CD4-positive, alpha-beta T cell treated with Interleukin-6 at 100 ng/mL for 8 hours (primary cell): ENCODE measurements around the gene MAST4.
"Not testable (repeated sequence)": the region's sequence is repeated elsewhere in the genome, so short reads cannot be mapped to it uniquely, and the experiment has no call there.

Experiments used
- DNase-seq: peaks from one replicate; pipeline ENCODE4 v3.0.0-alpha.2; 2020; ENCODE audit warnings: mixed read lengths, low spot score

The MAST4 gene

DNA sequence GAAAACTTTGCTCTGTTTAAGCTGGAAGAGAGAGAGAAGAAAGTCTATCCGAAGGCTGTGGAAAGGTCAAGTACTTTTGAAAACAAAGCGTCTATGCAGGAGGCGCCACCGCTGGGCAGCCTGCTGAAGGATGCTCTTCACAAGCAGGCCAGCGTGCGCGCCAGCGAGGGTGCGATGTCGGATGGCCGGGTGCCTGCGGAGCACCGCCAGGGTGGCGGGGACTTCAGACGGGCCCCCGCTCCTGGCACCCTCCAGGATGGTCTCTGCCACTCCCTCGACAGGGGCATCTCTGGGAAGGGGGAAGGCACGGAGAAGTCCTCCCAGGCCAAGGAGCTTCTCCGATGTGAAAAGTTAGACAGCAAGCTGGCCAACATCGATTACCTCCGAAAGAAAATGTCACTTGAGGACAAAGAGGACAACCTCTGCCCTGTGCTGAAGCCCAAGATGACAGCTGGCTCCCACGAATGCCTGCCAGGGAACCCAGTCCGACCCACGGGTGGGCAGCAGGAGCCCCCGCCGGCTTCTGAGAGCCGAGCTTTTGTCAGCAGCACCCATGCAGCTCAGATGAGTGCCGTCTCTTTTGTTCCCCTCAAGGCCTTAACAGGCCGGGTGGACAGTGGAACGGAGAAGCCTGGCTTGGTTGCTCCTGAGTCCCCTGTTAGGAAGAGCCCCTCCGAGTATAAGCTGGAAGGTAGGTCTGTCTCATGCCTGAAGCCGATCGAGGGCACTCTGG is 567.8 kb downstream of the MAST4 start:
- DNase-seq = no peak

DNA sequence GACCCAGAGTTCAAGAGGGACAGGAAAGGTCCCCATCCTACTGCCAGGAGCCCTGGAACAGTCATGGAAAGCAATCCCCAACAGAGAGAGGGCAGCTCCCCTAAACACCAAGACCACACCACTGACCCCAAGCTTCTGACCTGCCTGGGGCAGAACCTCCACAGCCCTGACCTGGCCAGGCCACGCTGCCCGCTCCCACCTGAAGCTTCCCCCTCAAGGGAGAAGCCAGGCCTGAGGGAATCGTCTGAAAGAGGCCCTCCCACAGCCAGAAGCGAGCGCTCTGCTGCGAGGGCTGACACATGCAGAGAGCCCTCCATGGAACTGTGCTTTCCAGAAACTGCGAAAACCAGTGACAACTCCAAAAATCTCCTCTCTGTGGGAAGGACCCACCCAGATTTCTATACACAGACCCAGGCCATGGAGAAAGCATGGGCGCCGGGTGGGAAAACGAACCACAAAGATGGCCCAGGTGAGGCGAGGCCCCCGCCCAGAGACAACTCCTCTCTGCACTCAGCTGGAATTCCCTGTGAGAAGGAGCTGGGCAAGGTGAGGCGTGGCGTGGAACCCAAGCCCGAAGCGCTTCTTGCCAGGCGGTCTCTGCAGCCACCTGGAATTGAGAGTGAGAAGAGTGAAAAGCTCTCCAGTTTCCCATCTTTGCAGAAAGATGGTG is 568.8 kb downstream of the MAST4 start:
- no peak for DNase-seq

DNA sequence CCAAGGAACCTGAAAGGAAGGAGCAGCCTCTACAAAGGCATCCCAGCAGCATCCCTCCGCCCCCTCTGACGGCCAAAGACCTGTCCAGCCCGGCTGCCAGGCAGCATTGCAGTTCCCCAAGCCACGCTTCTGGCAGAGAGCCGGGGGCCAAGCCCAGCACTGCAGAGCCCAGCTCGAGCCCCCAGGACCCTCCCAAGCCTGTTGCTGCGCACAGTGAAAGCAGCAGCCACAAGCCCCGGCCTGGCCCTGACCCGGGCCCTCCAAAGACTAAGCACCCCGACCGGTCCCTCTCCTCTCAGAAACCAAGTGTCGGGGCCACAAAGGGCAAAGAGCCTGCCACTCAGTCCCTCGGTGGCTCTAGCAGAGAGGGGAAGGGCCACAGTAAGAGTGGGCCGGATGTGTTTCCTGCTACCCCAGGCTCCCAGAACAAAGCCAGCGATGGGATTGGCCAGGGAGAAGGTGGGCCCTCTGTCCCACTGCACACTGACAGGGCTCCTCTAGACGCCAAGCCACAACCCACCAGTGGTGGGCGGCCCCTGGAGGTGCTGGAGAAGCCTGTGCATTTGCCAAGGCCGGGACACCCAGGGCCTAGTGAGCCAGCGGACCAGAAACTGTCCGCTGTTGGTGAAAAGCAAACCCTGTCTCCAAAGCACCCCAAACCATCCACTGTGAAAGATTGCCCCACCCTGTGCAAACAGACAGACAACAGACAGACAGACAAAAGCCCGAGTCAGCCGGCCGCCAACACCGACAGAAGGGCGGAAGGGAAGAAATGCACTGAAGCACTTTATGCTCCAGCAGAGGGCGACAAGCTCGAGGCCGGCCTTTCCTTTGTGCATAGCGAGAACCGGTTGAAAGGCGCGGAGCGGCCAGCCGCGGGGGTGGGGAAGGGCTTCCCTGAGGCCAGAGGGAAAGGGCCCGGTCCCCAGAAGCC is 569.6 kb downstream of the MAST4 start:
- DNase-seq = peak; percentile 80

DNA sequence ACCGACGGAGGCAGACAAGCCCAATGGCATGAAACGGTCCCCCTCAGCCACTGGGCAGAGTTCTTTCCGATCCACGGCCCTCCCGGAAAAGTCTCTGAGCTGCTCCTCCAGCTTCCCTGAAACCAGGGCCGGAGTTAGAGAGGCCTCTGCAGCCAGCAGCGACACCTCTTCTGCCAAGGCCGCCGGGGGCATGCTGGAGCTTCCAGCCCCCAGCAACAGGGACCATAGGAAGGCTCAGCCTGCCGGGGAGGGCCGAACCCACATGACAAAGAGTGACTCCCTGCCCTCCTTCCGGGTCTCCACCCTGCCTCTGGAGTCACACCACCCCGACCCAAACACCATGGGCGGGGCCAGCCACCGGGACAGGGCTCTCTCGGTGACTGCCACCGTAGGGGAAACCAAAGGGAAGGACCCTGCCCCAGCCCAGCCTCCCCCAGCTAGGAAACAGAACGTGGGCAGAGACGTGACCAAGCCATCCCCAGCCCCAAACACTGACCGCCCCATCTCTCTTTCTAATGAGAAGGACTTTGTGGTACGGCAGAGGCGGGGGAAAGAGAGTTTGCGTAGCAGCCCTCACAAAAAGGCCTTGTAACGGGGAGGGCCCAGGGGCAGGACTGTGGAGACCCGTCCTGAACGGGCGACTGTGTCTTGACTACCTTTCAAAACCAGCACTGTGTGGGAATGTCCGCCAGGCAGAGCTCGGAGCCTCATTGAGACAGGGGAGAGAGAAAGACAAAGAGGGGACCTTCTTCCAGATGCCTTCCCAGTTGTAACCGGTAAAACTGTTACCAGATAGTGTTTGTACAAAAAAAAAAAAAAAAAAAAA is 570.5 kb downstream of the MAST4 start:
- DNase-seq = peak; percentile 75

DNA sequence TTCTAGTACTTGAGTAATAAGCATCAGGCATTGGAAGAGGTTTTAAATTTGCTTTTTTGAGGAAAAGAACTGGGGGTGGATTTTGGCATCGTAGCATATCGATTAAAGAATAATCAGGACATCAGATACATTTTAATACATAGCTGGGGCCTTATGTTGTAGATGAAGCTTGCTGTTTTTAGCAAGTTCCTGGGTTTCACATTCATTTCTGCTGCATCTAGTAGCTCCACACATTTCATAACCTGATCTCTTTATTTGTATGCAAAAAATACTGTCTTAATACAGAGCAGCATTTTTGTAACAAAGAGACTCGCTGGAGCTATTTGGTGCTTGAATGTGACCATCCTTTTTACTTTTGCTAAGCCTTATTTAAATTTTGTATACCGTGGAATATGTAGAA is 571.9 kb downstream of the MAST4 start:
- DNase-seq = no peak

DNA sequence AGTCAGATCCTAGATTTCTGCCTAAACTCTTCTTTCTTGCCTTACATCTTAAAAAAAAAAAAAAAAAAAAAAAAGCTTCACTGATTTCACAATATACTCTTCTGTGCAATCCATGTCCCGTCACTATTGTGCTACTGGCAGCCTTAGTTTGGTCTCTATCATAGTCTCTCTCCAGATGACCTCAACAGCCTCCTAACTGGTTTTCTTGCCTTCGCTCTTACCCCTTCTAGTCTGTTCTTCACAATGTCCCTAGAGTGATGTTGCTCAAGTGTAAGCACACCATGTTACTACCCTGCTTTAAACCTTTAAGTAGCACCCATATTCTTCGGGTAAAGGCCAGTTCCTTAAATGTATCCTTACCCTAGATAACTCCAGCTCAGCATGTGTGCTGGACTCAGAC is 574.6 kb downstream of the MAST4 start:
- DNase-seq = no peak

DNA sequence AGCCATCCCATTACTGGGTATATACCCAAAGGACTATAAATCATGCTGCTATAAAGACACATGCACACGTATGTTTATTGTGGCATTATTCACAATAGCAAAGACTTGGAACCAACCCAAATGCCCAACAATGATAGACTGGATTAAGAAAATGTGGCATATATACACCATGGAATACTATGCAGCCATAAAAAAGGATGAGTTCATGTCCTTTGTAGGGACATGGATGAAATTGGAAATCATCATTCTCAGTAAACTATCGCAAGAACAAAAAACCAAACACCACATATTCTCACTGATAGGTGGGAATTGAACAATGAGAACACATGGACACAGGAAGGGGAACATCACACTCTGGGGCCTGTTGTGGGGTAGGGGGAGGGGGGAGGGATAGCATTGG is 577.2 kb downstream of the MAST4 start:
- DNase-seq = not testable (repeated sequence)

DNA sequence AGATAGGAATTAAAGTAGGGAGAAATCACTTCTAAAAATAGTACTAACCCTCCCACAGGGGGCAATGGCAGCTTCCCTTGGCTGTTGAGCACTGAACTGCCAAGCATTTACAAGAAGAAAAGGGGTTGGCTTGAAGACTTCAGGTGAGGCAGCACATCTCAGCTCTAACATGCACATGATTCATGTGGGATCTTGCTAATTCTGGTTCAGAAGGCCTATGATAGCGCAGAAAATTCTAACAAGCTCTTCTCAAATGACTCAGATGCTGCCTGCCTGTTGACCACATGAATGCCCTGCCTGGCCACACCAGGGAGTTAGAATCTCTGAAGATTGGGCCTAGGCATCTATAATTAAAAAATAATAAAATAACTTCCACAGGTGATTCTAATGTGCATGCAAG is 577.8 kb downstream of the MAST4 start:
- no peak for DNase-seq

DNA sequence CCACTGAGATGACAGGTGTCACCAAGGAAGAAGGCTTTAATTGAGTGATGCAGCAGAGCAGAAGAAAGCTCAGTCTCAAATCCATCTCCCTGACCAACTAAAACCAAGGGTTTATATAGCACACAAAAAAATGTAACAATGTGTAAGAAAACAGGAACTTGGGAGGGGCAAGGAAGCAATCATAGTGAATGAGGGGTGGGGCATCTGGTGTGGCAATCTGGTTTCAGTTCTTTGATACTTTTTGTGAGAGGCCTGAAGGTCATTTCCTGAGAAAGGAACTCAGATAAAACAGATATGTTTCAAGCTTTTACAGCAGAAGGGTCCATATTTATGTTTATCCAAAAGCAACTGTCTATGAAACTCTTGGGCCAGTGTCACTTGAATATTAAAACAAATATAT is 580.7 kb downstream of the MAST4 start:
- DNase-seq = no peak

DNA sequence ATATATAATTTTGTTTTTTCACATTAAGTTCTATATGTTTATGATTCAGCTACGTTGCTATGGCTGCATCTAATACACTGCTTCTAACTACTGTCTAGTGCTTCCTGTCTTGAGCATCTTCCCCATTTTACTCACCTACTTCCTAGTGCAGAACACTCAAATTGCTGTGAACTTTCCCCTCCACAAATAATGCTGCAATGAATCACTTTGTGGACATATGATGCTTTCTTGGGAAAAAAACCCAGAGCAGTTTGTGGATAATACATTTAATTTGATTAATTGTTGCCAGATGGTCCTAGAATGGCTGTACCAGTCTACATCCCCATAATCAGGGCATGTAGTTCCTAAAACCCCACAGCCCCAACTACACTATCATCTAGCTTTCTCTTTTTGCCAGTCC is 581.9 kb downstream of the MAST4 start:
- no peak for DNase-seq

DNA sequence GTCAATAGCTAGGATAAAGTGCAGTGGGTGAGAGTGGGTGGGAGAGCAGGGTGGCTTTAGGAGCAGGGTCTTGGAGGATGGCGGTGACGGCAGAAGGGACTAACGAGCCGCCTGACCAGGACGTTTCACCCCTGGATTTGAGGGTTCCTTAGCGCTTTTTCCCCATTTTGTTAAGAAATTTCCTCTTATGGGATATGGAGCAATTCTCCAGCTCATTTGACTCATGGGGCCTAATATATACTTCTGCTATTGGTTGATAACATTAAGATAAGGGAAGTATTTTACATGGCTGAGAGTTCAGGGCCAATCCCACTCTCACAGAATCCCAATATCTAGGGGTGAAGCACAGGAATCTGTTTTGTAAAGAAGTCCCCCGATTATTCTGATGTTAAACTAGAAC is 582.8 kb downstream of the MAST4 start:
- no peak for DNase-seq

DNA sequence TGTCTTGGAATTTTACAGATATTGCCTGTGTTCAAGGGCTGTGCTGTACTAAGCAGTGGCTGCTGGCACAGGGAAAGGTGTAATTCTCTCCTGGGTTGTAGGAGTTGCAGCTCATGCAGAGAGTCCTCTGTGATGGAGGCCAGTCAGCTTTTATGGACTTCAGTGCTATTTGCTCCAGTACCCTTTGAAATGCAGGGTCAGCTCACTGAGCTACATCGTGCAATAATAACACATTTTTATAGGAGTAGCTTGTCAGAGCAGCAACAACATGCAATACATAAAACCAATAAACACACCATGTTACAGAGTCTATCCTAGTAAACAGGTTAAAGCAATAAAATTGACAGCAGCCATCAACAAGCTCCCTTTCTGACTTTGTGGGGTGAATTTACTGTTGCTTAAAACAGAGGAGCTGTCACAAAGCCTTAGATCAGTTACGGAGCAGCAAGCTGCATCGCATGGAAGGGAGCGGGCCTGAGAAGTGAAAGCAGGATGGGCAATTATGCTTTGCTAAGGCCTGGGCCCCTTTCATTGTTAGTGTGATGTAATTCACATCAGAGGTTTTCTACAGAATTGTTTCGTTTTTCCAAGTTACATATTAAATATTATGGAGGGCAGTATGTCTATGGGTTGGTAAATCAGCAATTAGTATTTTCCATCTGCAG is 583.6 kb downstream of the MAST4 start:
- DNase-seq = no peak

DNA sequence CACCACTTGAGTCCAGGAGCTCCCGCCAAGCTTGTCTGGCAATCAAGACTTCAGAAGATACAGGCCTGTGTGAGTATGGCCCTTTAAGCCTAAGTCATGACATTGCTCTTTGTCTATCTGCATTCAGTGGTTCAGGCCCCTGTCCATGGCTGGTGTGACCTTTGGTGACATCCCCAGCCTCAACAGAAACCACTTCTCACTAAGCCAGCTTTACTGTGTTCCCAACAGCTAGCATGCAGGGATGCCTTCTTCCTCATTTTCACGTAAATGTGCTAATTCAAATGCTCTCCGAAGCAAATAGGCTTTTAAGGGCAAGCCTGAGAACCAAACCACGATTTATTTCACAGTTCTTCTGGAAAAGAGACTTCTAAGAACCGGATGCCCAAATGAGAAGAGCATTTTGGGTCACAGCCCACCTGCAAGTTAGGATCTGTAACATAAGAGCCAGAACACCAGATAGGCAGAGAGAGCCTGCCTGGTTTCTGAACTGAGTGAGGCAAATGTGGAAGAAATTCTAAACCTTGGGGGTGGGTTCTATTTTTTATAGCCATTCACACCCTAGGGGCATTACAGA is 585.5 kb downstream of the MAST4 start:
- DNase-seq = no peak

DNA sequence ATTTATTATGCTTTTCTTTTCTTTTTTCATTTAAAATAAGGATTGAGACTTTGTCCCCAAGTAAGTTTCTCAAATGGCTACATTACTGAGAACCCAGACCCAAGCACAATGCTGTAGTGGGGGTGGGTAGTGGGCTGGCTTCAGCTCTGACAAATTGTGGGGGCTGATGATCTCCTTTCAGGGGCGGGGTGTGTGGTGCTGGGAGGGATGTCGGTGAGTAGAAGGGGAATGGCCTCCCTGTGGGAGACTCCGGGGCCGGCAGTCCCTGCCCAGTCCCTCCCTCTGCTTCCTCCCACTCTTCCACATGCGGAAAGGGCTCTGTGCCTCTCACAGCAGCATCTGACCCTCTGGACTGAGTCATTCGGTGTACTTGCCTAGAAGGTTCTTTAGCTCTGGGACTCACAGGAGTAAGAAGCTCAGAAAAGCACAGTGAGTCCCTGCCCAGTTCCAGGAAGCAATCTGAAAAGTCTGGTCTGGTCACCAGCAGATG is 586.2 kb downstream of the MAST4 start:
- DNase-seq = no peak

DNA sequence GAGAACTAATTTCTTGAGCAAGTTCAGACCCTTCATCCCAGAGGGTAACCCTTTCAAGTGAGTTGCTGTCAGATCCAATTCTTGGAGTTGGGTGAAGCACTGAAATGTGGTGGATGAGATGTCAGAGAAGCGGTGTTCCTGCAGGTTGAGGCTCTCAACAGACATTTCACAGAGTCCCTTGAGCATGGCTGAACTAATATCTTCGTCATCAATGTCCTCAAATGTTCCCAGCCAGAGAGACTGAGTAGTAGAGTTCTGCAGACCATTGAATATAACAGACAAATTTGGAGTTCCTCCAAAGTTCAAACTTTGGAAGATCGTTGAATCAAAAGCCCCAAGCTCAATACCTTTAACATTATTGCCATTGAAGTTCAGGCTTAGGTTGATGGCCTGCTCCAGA is 587.7 kb downstream of the MAST4 start:
- DNase-seq = no peak

DNA sequence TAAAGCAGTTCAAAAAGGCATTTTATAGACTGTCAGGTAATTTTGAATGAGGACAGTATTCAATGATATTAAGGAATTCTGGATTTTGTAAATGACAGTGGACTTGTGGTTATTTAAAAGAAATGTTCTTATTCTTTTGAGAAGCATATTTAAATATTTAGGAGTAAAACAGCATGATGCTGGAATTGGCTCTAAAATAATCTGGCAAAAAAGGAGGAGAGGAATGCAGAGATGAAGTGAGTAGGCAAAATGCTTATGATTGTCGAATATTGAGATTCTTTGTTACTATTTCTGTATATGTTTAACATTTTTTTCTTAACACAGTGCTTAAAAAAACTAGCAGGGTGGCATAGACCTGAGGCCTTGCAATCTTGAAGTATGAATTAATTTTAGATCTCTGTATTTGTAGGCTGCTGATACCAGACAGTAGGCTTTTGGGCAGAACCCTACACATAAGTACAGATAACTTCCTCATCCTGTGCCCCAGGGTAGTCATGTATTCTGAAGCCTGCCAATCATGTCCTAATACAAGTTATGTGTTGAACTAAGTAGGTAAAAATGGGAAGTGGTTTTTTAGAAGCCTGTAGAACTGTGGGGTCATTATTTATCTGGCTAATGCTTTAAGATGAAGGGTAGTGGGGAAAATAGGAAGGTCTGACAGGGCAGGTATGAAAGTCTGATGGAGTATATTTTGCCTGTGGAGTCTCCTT is 591.0 kb downstream of the MAST4 start:
- peak; percentile 24 for DNase-seq

DNA sequence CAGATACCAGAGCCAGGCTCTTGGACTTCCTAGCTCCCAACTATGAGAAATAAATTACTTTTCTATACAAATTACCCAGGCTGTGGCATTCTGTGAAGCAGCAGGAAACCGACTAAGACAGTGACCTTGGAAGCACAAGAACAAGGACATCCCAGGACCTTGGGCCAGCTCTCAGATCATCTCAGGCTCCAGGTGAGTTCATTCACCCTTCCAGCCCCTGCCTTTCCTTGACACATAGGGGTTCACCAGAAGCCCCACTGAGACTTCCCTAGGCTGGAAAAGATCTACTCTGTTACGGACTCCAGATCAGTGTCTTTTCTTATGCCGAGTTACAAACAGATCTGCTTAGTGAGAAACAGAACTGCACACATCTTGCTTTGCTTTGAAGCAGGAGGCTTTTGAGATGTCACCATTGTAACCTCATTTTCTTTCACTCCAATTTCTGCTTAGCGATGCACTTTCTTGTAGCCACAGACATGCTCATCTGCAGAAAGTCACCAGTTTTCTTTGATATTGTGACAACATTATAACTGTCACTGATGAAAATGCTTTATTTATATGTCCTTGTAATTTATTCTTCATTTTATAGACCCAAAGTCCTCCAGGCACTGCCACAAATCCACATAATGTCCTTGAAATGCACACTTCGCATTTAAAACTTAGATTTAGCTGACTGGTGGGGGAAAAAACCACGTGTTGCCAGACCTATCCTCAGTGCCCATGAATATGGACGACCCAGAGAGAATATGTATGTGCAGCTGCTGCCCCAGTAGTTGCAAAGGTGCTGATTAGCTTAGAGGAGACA is 592.3 kb downstream of the MAST4 start:
- no peak for DNase-seq

DNA sequence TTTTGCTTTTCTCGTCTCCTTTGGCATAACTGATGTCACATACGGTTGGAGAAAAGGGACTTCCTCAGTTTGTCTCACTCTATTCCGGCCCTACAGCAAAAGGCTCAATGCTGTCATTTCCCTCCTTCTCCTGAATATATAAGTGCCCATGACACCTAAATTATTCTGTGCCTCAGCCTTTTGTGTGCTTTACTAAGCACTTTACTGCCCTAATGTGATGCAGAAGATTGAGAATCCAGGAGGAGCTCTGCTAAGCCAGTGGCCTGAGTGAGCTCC is 592.8 kb downstream of the MAST4 start:
- DNase-seq = no peak

DNA sequence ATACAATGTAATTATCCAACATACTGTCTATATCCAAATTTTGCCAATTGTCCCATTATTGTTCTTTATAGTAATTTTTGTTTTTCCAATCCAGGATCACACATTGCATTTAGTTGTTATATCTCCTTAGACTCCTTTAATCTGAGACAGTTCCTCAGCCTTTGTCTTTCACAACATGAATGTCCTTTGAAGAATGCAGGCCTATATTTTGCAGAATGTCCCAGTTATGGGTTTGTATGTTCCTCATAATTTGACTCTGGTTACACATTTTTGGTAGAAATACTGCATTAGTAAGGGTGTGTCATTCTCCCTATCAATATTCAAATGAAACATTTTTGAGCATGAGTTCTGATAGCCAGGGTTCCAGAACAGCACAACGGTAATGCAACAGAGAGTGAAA is 593.7 kb downstream of the MAST4 start:
- DNase-seq = no peak

DNA sequence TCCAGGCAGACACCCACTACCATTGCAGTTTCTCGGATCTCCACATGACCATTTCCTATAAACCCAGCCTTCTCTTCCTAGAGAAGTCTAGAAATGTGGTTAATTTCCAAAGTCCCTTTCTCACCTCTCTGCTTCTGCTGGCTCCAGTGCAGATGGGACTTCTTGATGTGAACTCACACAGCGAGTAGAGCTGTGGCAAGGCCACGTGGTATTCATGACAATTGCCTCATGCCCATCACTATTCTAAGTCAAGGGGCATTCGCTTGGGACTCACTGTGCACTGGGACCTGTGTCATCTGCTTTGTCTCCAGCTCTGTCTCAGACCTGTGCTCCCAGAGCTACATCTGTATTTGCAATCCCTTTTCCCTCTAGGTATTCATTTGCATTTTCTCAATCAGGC is 594.2 kb downstream of the MAST4 start:
- no peak for DNase-seq
